ENCODE results near the gene ANKRD2.

- TF ChIP-seq, protein P1, sequence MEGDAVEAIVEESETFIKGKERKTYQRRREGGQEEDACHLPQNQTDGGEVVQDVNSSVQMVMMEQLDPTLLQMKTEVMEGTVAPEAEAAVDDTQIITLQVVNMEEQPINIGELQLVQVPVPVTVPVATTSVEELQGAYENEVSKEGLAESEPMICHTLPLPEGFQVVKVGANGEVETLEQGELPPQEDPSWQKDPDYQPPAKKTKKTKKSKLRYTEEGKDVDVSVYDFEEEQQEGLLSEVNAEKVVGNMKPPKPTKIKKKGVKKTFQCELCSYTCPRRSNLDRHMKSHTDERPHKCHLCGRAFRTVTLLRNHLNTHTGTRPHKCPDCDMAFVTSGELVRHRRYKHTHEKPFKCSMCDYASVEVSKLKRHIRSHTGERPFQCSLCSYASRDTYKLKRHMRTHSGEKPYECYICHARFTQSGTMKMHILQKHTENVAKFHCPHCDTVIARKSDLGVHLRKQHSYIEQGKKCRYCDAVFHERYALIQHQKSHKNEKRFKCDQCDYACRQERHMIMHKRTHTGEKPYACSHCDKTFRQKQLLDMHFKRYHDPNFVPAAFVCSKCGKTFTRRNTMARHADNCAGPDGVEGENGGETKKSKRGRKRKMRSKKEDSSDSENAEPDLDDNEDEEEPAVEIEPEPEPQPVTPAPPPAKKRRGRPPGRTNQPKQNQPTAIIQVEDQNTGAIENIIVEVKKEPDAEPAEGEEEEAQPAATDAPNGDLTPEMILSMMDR (IDR thresholded peaks at IDR 0.05; ENCODE audit: borderline replicate concordance, extremely low read depth, low read length, poor library complexity, severe bottlenecking) = no peak
- TF ChIP-seq EZH2 (IDR thresholded peaks at IDR 0.05; ENCODE audit: borderline replicate concordance, low read depth, low read length, severe bottlenecking) = no peak
These were observed 22.8 kb upstream of the ANKRD2 start for GRCh38 chr10:97549587-97550322.

Data from DND-41 (cell line).